ENCODE results near the gene PLEKHG3. TPM values are rescaled to one million over a fixed set of nuclear protein-coding genes. Genes with fewer than 3 reads are reported as not detected.

The PLEKHG3 gene
- total and polyA plus RNA-seq, 7 donors: 1.9 to 8.2 (median 5.2) TPM

DNA sequence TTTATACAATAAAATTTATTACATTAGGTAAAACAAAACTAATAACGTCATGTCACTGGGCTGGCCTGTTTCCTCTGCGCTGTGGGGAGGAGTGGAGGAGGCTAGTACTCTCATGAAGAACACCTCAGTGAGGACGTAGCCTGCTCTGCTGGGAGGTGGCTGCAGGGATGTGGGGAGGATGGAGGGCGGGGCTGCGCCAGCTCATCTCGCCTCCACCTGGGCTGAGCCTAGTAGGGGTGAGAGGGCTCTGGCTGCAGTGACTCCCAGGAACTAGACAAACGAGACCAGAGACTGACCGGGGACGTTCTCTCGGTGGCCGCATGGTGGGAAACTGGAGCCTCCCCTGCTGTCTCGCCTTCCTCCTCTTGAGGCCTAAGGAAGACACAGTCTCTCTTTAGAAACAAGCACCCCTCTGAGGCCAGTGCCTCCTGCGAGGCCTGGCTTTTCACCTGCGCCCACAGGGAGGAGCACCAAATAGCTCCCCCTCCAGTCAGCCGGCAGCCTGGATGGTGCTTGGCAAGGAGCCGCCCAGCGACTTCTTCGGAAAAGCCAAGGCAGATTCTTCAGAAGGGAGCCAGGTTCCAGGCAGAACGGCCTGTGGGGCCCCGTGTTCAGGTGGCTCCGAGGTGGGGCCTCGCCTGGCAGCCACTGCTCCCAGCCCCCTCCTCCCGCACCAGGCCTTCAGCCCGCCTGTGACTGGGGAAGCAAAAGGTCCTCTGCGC is 62.4 kb downstream of the PLEKHG3 start:
- peaks cover 0 to 84% of the 10 kb centered on the region in 2 donors for H3K36me3 ChIP-seq (ENCODE audit: insufficient read depth in 1 of 2, low read depth in 1 of 2)
- H3K9me3 ChIP-seq: no peaks in the 10 kb centered on the region
- intact Hi-C loops (cut with DNase I): no loop called here
- ATAC-seq (no peak), DNase-seq (no peak)
- no peaks in the 10 kb centered on the region for H3K27me3 ChIP-seq (ENCODE audit: insufficient read depth in 3 of 3, low read length in 2 of 3)
- H3K4me1 ChIP-seq: peaks cover 15% of the 10 kb centered on the region
- H3K27ac ChIP-seq: no peak overlapping the region
- TF ChIP-seq CTCF (IDR thresholded peaks at IDR 0.05): no peak
- no peak overlapping the region for H3K4me3 ChIP-seq
- 75 to 83% (median 77%) methylated on average over 25 of the region's 25 CpGs for WGBS, 3 donors

- DNase-seq (no peak), ATAC-seq (no peak)
- intact Hi-C loops (cut with DNase I): no loop called here
- Histone ChIP-seq H3K27ac (no peak overlapping the region), H3K9me3 (no peaks in the 10 kb centered on the region), H3K4me1 (peaks cover 7% of the 10 kb centered on the region), H3K36me3 (ENCODE audit: insufficient read depth in 1 of 2, low read depth in 1 of 2) (peaks cover 0 to 92% of the 10 kb centered on the region in 2 donors), H3K4me3 (no peak overlapping the region), H3K27me3 (ENCODE audit: insufficient read depth in 3 of 3, low read length in 2 of 3) (no peaks in the 10 kb centered on the region)
- WGBS, 3 donors: 72 to 77% (median 75%) methylated on average over 15 of the region's 15 CpGs
- TF ChIP-seq CTCF (IDR thresholded peaks at IDR 0.05): no peak
Observed at GRCh38 chr14:64767215-64767964, 63.2 kb downstream of the PLEKHG3 start.

GRCh38 chr14:64768401-64769095 is 64.3 kb downstream of the PLEKHG3 start:
- DNase-seq: no peak
- Histone ChIP-seq H3K9me3 (no peaks in the 10 kb centered on the region), H3K27ac (no peak overlapping the region), H3K4me3 (no peak overlapping the region), H3K27me3 (ENCODE audit: insufficient read depth in 3 of 3, low read length in 2 of 3) (no peaks in the 10 kb centered on the region), H3K4me1 (no peaks in the 10 kb centered on the region), H3K36me3 (ENCODE audit: insufficient read depth in 1 of 2, low read depth in 1 of 2) (peaks cover 0 to 98% of the 10 kb centered on the region in 2 donors)
- 55 to 60% (median 57%) methylated on average over 13 of the region's 13 CpGs for WGBS, 3 donors
- ATAC-seq: no peak
- TF ChIP-seq CTCF (IDR thresholded peaks at IDR 0.05): no peak
- intact Hi-C loops (cut with DNase I): no loop called here

- Histone ChIP-seq H3K36me3 (ENCODE audit: insufficient read depth in 1 of 2, low read depth in 1 of 2) (peaks cover 0 to 98% of the 10 kb centered on the region in 2 donors), H3K27me3 (ENCODE audit: insufficient read depth in 3 of 3, low read length in 2 of 3) (no peaks in the 10 kb centered on the region), H3K9me3 (no peaks in the 10 kb centered on the region), H3K4me1 (no peaks in the 10 kb centered on the region), H3K4me3 (no peak overlapping the region), H3K27ac (no peak overlapping the region)
- intact Hi-C loops (cut with DNase I): no loop called here
- WGBS, 3 donors: 83 to 90% (median 83%) methylated on average over 15 to 17 of the region's 17 CpGs
- TF ChIP-seq CTCF (IDR thresholded peaks at IDR 0.05): no peak
- no peak for DNase-seq
- ATAC-seq: no peak
Observed at GRCh38 chr14:64769096-64770020, 65.1 kb downstream of the PLEKHG3 start.
